ENCODE data around the gene AGFG2. TPM values are rescaled to one million over a fixed set of nuclear protein-coding genes. Genes with fewer than 3 reads are reported as not detected.

The AGFG2 gene
- total RNA-seq, 1 experiment from 2014 or later = 11.2 TPM

DNA sequence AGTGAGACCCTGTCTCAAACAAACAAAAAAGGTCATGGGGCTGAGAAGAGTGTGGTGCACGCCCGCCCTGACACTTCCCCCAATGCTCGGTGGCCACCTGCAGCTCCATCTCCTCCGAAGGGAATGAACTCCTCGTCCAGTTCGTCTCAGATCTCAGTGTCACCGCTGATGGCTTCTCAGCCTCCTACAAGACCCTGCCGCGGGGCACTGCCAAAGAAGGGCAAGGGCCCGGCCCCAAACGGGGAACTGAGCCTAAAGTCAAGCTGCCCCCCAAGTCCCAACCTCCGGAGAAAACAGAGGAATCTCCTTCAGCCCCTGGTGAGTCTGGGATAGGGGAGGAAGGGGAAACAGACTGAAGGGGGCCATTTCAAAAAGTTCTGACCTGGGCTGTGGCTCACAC lies 67.3 kb downstream of the AGFG2 start:
- no peaks in the 10 kb centered on the region for H3K79me2 ChIP-seq (ENCODE audit: insufficient read depth, low read length)
- H4K8ac ChIP-seq (replicated peaks; ENCODE audit: insufficient read length, low read depth, low read length) = no peak overlapping the region
- peaks cover 25% of the 10 kb centered on the region for H3K27me3 Mint-ChIP-seq (ENCODE audit: low read depth)
- no peaks in the 10 kb centered on the region for H3K79me1 ChIP-seq (ENCODE audit: insufficient read depth, low read depth, low read length, poor library complexity, severe bottlenecking)
- no peak overlapping the region for H3K23ac ChIP-seq (ENCODE audit: insufficient read length, low read depth, low read length)
- peaks cover 35% of the 10 kb centered on the region for H3K23me2 ChIP-seq (ENCODE audit: insufficient read length, low read depth, low read length, poor library complexity, severe bottlenecking)
- H2AFZ ChIP-seq (ENCODE audit: low read length) = no peak overlapping the region
- no CpG with 5 or more reads among the region's 12 CpGs for WGBS (ENCODE audit: extremely low coverage, insufficient read length, low lambda C conversion rate)
- no peak overlapping the region for H3K27ac Mint-ChIP-seq
- H3K4me2 ChIP-seq (ENCODE audit: insufficient read depth, insufficient read length, low read length) = peak overlapping the region; percentile 93
- no peak overlapping the region for H3K4ac ChIP-seq (ENCODE audit: low read depth, low read length)
- H4K91ac ChIP-seq (ENCODE audit: insufficient read length, low read depth, low read length) = no peak overlapping the region
- H3K9ac ChIP-seq (ENCODE audit: extremely low read depth, insufficient read length, low read length) = no peak overlapping the region
- peaks cover 0 to 19% (median 13%) of the 10 kb centered on the region in 3 experiments; a peak in 5 of 7 replicates for H3K36me3 Mint-ChIP-seq (ENCODE audit: insufficient read depth in 1 of 3, low read depth in 3 of 3)
- H3K27ac ChIP-seq (ENCODE audit: insufficient read length, low read depth, low read length) = no peak overlapping the region
- H2AK5ac ChIP-seq (ENCODE audit: insufficient read length, low read length) = no peak overlapping the region
- peak overlapping the region; percentile 70 to 89; a peak in 4 of 5 replicates for H3K4me3 Mint-ChIP-seq
- H3K4me1 ChIP-seq (ENCODE audit: insufficient read depth, low read length) = peaks cover 2% of the 10 kb centered on the region; the same call in 1 of the 2 replicates
- no peak overlapping the region for H3K56ac ChIP-seq (ENCODE audit: insufficient read length, low read depth, low read length)
- H2BK20ac ChIP-seq (ENCODE audit: low read depth, low read length, poor library complexity, severe bottlenecking) = no peak overlapping the region
- H3K4me1 Mint-ChIP-seq = peaks cover 27 to 46% of the 10 kb centered on the region in 2 experiments
- H2BK5ac ChIP-seq (ENCODE audit: insufficient read length, low read length) = no peak overlapping the region
- no peak overlapping the region for H2BK120ac ChIP-seq (ENCODE audit: low read depth, low read length, poor library complexity, severe bottlenecking)
- no peaks in the 10 kb centered on the region for H3K9me3 Mint-ChIP-seq
- H2BK15ac ChIP-seq (ENCODE audit: low read depth, low read length) = no peak overlapping the region
- H4K20me1 ChIP-seq (ENCODE audit: control insufficient read depth, insufficient read depth, insufficient read length) = no peaks in the 10 kb centered on the region
- DNase-seq = no peak
- no peak overlapping the region for H3T11ph ChIP-seq (ENCODE audit: low read length)
- H3K14ac ChIP-seq (ENCODE audit: insufficient read depth, low read length) = no peak overlapping the region
- TF ChIP-seq, protein P1, sequence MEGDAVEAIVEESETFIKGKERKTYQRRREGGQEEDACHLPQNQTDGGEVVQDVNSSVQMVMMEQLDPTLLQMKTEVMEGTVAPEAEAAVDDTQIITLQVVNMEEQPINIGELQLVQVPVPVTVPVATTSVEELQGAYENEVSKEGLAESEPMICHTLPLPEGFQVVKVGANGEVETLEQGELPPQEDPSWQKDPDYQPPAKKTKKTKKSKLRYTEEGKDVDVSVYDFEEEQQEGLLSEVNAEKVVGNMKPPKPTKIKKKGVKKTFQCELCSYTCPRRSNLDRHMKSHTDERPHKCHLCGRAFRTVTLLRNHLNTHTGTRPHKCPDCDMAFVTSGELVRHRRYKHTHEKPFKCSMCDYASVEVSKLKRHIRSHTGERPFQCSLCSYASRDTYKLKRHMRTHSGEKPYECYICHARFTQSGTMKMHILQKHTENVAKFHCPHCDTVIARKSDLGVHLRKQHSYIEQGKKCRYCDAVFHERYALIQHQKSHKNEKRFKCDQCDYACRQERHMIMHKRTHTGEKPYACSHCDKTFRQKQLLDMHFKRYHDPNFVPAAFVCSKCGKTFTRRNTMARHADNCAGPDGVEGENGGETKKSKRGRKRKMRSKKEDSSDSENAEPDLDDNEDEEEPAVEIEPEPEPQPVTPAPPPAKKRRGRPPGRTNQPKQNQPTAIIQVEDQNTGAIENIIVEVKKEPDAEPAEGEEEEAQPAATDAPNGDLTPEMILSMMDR (conservative IDR thresholded peaks at IDR 0.05) = no peak
- H3K9me3 ChIP-seq (ENCODE audit: control insufficient read depth, low read depth, low read length) = no peaks in the 10 kb centered on the region
- no peak overlapping the region for H3K18ac ChIP-seq (ENCODE audit: insufficient read length, low read depth, low read length)
- H4K5ac ChIP-seq (ENCODE audit: insufficient read length, low read depth, low read length) = no peak overlapping the region
- no peak overlapping the region for H2BK12ac ChIP-seq (ENCODE audit: insufficient read length, low read depth, low read length)
- H3K27me3 ChIP-seq (ENCODE audit: insufficient read depth, low read length) = no peaks in the 10 kb centered on the region
